ENCODE results near the gene RAET1L. TPM values are rescaled to one million over a fixed set of nuclear protein-coding genes. Genes with fewer than 3 reads are reported as not detected.

Gene RAET1L
- total and polyA plus RNA-seq, 2 donors (not counting 1 experiment from before 2014, with no cell fraction given): not detected

GRCh38 chr6:150057501-150057951 lies 32.2 kb upstream of the RAET1L start:
- no peaks in the 10 kb centered on the region for H3K79me2 ChIP-seq (ENCODE audit: control insufficient read depth, insufficient read depth, low read length)
- H2AFZ ChIP-seq (ENCODE audit: insufficient read depth, low read depth, low read length, poor library complexity, severe bottlenecking): no peak overlapping the region
- no peak for ATAC-seq (ENCODE audit: low read depth)
- H3K4me3 ChIP-seq (ENCODE audit: control extremely low read depth in 1 of 5, extremely low read depth in 1 of 5, insufficient read depth in 1 of 5, low read depth in 2 of 5, low read length in 4 of 5): no peak overlapping the region
- H3K9me3 ChIP-seq (ENCODE audit: control extremely low read depth in 1 of 3, control insufficient read depth in 2 of 3, insufficient read depth in 1 of 3, low read length in 2 of 3): peaks cover 0 to 5% (median 0%) of the 10 kb centered on the region in 3 donors
- peaks cover 0 to 18% (median 2%) of the 10 kb centered on the region in 4 experiments for H3K27me3 ChIP-seq (replicated peaks in 1 of 4; ENCODE audit: control extremely low read depth in 1 of 4, control insufficient read depth in 3 of 4, insufficient read depth in 4 of 4, low read length in 3 of 4)
- ChIA-PET CTCF (interaction anchor here (0.6 to 1.3 kb wide), 3 partner anchors 18 to 1457 kb away, joined by 3 to 6 read pairs (median 3); no protein-coding TSS in a partner anchor), POLR2A (no interaction called here)
- Mint-ChIP-seq H3K27ac (no peak overlapping the region), H3K27me3 (peaks cover 48% of the 10 kb centered on the region), H3K9me3 (ENCODE audit: insufficient read depth) (no peaks in the 10 kb centered on the region), H3K4me1 (peaks cover 5% of the 10 kb centered on the region), H3K4me3 (no peak overlapping the region)
- peaks cover 3 to 5% of the 10 kb centered on the region in 2 donors for H3K4me1 ChIP-seq (ENCODE audit: control insufficient read depth in 2 of 2, insufficient read depth in 2 of 2, low read length in 2 of 2)
- H3K27ac ChIP-seq (ENCODE audit: low read length in 2 of 2): no peak overlapping the region
- no peak for DNase-seq
- no peaks in the 10 kb centered on the region for H3K36me3 ChIP-seq (replicated peaks in 1 of 2; ENCODE audit: control extremely low read depth in 1 of 2, control insufficient read depth in 1 of 2, extremely low read depth in 1 of 2, insufficient read depth in 2 of 2, low read length in 1 of 2)
- TF ChIP-seq EZH2 (IDR thresholded peaks at IDR 0.05; ENCODE audit: borderline replicate concordance, insufficient read depth, low read depth, low read length, poor library complexity, severe bottlenecking) (no peak), CTCF (IDR thresholded peaks at IDR 0.05) (no peak)
- no peak overlapping the region for H3K4me2 ChIP-seq (replicated peaks; ENCODE audit: low read depth, low read length, poor library complexity, severe bottlenecking)
- WGBS (ENCODE audit: insufficient coverage): 87% methylated on average over 29 of the region's 29 CpGs
- intact Hi-C loops (cut with micrococcal nuclease): no loop called here
- no peak overlapping the region for H3K9ac ChIP-seq (ENCODE audit: low read length)
- H4K20me1 ChIP-seq (ENCODE audit: control insufficient read depth, insufficient read depth, low read length, poor library complexity, severe bottlenecking): no peaks in the 10 kb centered on the region

GRCh38 chr6:150056916-150057315 lies 31.6 kb upstream of the RAET1L start:
- WGBS (ENCODE audit: insufficient coverage): 88% methylated on average over 3 of the region's 4 CpGs
- H3K27me3 Mint-ChIP-seq: peaks cover 54% of the 10 kb centered on the region

More at GRCh38 chr6:150056916-150057315, 31.6 kb upstream of the RAET1L start:
- ATAC-seq (ENCODE audit: low read depth): no peak
- intact Hi-C loops (cut with micrococcal nuclease): no loop called here
- Histone ChIP-seq H3K79me2 (ENCODE audit: control insufficient read depth, insufficient read depth, low read length) (no peaks in the 10 kb centered on the region), H3K36me3 (replicated peaks in 1 of 2; ENCODE audit: control extremely low read depth in 1 of 2, control insufficient read depth in 1 of 2, extremely low read depth in 1 of 2, insufficient read depth in 2 of 2, low read length in 1 of 2) (no peaks in the 10 kb centered on the region), H2AFZ (ENCODE audit: insufficient read depth, low read depth, low read length, poor library complexity, severe bottlenecking) (no peak overlapping the region), H3K4me2 (replicated peaks; ENCODE audit: low read depth, low read length, poor library complexity, severe bottlenecking) (no peak overlapping the region), H3K27me3 (replicated peaks in 1 of 4; ENCODE audit: control extremely low read depth in 1 of 4, control insufficient read depth in 3 of 4, insufficient read depth in 4 of 4, low read length in 3 of 4) (peaks cover 0 to 23% (median 5%) of the 10 kb centered on the region in 4 experiments), H3K9ac (ENCODE audit: low read length) (no peak overlapping the region), H3K9me3 (ENCODE audit: control extremely low read depth in 1 of 3, control insufficient read depth in 2 of 3, insufficient read depth in 1 of 3, low read length in 2 of 3) (peaks cover 0 to 5% (median 0%) of the 10 kb centered on the region in 3 donors), H4K20me1 (ENCODE audit: control insufficient read depth, insufficient read depth, low read length, poor library complexity, severe bottlenecking) (no peaks in the 10 kb centered on the region), H3K4me1 (ENCODE audit: control insufficient read depth in 2 of 2, insufficient read depth in 2 of 2, low read length in 2 of 2) (peaks cover 3 to 5% of the 10 kb centered on the region in 2 donors), H3K27ac (ENCODE audit: low read length in 2 of 2) (no peak overlapping the region), H3K4me3 (ENCODE audit: control extremely low read depth in 1 of 5, extremely low read depth in 1 of 5, insufficient read depth in 1 of 5, low read depth in 2 of 5, low read length in 4 of 5) (no peak overlapping the region)
- POLR2A ChIA-PET: no interaction called here
- DNase-seq: no peak
- Mint-ChIP-seq H3K4me3 (no peak overlapping the region), H3K9me3 (ENCODE audit: insufficient read depth) (no peaks in the 10 kb centered on the region), H3K4me1 (peaks cover 5% of the 10 kb centered on the region), H3K27ac (no peak overlapping the region)
- CTCF ChIA-PET: interaction anchor here (0.7 kb wide), 1 partner anchor 19 kb away, joined by 3 read pairs; no protein-coding TSS in a partner anchor
- no peak for TF ChIP-seq CTCF (IDR thresholded peaks at IDR 0.05)
- TF ChIP-seq EZH2 (IDR thresholded peaks at IDR 0.05; ENCODE audit: borderline replicate concordance, insufficient read depth, low read depth, low read length, poor library complexity, severe bottlenecking): no peak

All from B cell (primary cell).